MM.1S (cell line): ENCODE measurements around the gene INSRR.

ENCODE experiments used
- DNase-seq: peaks from one replicate; pipeline ENCODE4 v3.0.0-alpha.2; 2015
- H2AFZ ChIP-seq: fragments of 300-600 bp; sonication (generic); 2 replicates; pipeline ENCODE4 v1.6.0; 2016; ENCODE audit warnings: antibody characterized with exemption, low read length
- H3F3A ChIP-seq: fragments of 300-600 bp; sonication (generic); 2 replicates; pipeline ENCODE4 v1.6.1; 2016; ENCODE audit warnings: mild to moderate bottlenecking, antibody characterized with exemption, low read length, moderate library complexity, mixed read lengths; ENCODE audit not compliant: insufficient read depth
- H3K27ac ChIP-seq: fragments of 300-600 bp; sonication (generic); 2 replicates; pipeline ENCODE4 v1.5.1; 2016; ENCODE audit warnings: mild to moderate bottlenecking, low read length
- H3K27me3 ChIP-seq: fragments of 300-600 bp; sonication (generic); replicated peaks from 2 replicates; pipeline ENCODE4 v1.6.0; 2016; ENCODE audit warnings: low read length; ENCODE audit not compliant: insufficient read depth
- H3K36me3 ChIP-seq: fragments of 300-600 bp; sonication (generic); replicated peaks from 2 replicates; pipeline ENCODE4 v1.6.1; 2016; ENCODE audit warnings: mild to moderate bottlenecking, low read length, mixed read lengths; ENCODE audit not compliant: insufficient read depth
- H3K4me1 ChIP-seq: fragments of 300-600 bp; sonication (generic); 2 replicates; pipeline ENCODE4 v1.6.1; 2016; ENCODE audit warnings: low read length, mixed read lengths
- H3K4me2 ChIP-seq: fragments of 300-600 bp; sonication (generic); 2 replicates; pipeline ENCODE4 v1.6.0; 2016; ENCODE audit warnings: low read depth, low read length
- H3K4me3 ChIP-seq: fragments of 300-600 bp; sonication (generic); 2 replicates; pipeline ENCODE4 v1.5.1; 2016; ENCODE audit warnings: low read length, mixed read lengths
- H3K79me2 ChIP-seq: fragments of 300-600 bp; sonication (generic); 2 replicates; pipeline ENCODE4 v1.6.1; 2016; ENCODE audit warnings: mixed run types, low read length, mixed read lengths
- H3K9ac ChIP-seq: fragments of 300-600 bp; sonication (generic); 2 replicates; pipeline ENCODE4 v1.6.1; 2016; ENCODE audit warnings: low read length, mixed read lengths
- H3K9me2 ChIP-seq: fragments of 300-600 bp; sonication (generic); replicated peaks from 2 replicates; pipeline ENCODE4 v1.6.1; 2016; ENCODE audit warnings: mild to moderate bottlenecking, low read length, mixed read lengths; ENCODE audit not compliant: insufficient read depth
- H3K9me3 ChIP-seq: fragments of 300-600 bp; sonication (generic); replicated peaks from 2 replicates; pipeline ENCODE4 v1.6.1; 2016; ENCODE audit warnings: mild to moderate bottlenecking, low read length, mixed read lengths; ENCODE audit not compliant: insufficient read depth
- H4K20me1 ChIP-seq: fragments of 300-600 bp; sonication (generic); 2 replicates; pipeline ENCODE4 v1.6.1; 2016; ENCODE audit warnings: mild to moderate bottlenecking, low read length, moderate library complexity, mixed read lengths; ENCODE audit not compliant: insufficient read depth
- CTCF ChIP-seq: fragments of 300-600 bp; sonication (generic); IDR thresholded peaks from 2 replicates; pipeline ENCODE4 v1.5.1; 2016; ENCODE audit warnings: antibody characterized with exemption, low read length, mixed read lengths
- EZH2 ChIP-seq: fragments of 300-600 bp; sonication (generic); optimal IDR thresholded peaks from 2 replicates; pipeline ENCODE3; 2017; ENCODE audit warnings: low read depth, mild to moderate bottlenecking, antibody characterized with exemption, low read length, mixed read lengths
- EZH2phosphoT487 ChIP-seq: fragments of 300-600 bp; sonication (generic); IDR thresholded peaks from 2 replicates; pipeline ENCODE4 v1.6.1; 2018; ENCODE audit warnings: antibody characterized with exemption, low read length

Gene INSRR

DNA sequence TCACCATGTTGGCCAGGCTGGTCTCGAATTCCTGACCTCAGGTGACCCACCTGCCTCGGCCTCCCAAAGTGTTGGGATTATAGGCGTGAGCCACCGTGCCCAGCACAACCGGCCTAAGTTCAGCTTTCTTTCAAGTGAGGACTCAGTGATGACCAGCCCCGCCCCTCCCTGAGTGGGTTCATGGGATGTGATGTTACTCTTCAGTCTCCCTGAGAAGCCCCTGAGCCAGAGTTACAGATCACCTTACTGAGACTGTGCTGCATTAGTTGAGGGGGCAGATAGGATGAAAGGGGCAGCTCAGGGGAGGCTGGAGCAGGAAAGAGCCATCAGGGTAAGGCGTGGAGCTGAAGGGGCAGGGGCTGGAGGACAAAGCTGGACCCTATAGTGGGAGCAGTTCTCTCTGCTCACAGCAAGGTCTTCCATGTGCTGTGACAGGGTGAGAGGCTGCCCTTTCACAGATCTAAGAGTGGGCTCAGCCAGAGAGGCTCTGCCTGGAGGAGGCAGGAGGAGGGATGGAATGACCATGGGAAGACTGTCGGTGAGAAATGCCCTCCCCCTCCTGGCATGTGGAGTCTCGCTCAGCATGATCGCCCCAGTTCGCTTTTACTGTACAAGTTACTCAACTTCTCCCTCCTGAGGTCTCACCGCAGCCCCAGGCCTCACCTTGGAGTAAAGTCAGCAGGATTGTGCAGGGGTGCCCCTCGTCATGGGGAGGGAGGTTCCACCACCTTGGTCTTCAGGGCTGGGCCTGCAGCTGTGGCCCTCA is 55.6 kb downstream of the INSRR start:
- Histone ChIP-seq H3K27ac (no peak overlapping the region), H4K20me1 (no peaks in the 10 kb centered on the region), H3K9me3 (no peaks in the 10 kb centered on the region), H2AFZ (no peak overlapping the region), H3K36me3 (peaks cover under 1% of the 10 kb centered on the region), H3K9ac (no peak overlapping the region), H3K4me2 (no peak overlapping the region), H3K4me1 (peaks cover 14% of the 10 kb centered on the region), H3K79me2 (no peaks in the 10 kb centered on the region), H3K27me3 (no peaks in the 10 kb centered on the region), H3K4me3 (no peak overlapping the region), H3F3A (no peaks in the 10 kb centered on the region), H3K9me2 (no peaks in the 10 kb centered on the region)
- TF ChIP-seq EZH2: no peak
- no peak for TF ChIP-seq CTCF
- no peak for DNase-seq

DNA sequence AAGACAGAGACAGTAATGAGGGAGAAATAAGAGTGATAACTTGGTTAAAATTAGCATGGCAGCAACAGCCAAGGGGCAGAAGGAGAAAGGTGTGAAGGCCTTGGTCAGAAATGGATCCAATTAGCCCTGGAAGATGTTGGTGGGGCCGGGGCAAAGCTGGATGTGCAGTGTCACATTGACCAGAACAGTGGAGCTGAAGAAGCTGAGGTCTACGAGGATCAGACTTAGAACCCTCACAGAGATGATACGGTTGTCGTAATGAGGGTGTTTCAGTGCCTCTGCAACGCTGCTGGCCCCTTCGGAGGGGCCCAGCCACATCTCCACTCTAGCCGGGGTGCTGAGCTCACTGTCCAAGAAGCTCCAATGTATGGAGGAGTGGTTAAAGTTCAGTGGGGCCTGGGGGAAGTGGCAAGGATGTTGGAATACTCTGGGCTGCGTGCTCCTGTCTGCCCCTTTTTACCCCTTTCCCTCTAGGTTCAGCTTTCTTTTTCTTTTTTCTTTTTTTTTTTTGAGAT is 56.4 kb downstream of the INSRR start:
- TF ChIP-seq CTCF: no peak
- no peak for TF ChIP-seq EZH2phosphoT487
- TF ChIP-seq EZH2: no peak
- H3K9me2 ChIP-seq: no peaks in the 10 kb centered on the region
- no peaks in the 10 kb centered on the region for H3K27me3 ChIP-seq
- H2AFZ ChIP-seq: no peak overlapping the region
- H3K79me2 ChIP-seq: 0 out of 2 replicates have a peak, but pooled peaks cover 7% of the 10 kb centered on the region
- peaks cover 14% of the 10 kb centered on the region for H3K4me1 ChIP-seq
- no peak overlapping the region for H3K27ac ChIP-seq
- H3K36me3 ChIP-seq: peaks cover 9% of the 10 kb centered on the region
- no peak overlapping the region for H3K4me3 ChIP-seq
- no peak overlapping the region for H3K9ac ChIP-seq
- no peak overlapping the region for H3K4me2 ChIP-seq
- H4K20me1 ChIP-seq: no peaks in the 10 kb centered on the region
- no peak for DNase-seq
- no peaks in the 10 kb centered on the region for H3F3A ChIP-seq
- no peaks in the 10 kb centered on the region for H3K9me3 ChIP-seq

- Histone ChIP-seq H3F3A (peaks cover 6% of the 10 kb centered on the region), H3K27me3 (no peaks in the 10 kb centered on the region)
Observed at GRCh38 chr1:156801409-156802121, 57.4 kb downstream of the INSRR start.

More at GRCh38 chr1:156801409-156802121, 57.4 kb downstream of the INSRR start:
- 0 out of 2 replicates have a peak, but pooled peaks cover 5% of the 10 kb centered on the region for H4K20me1 ChIP-seq
- H3K9me2 ChIP-seq: no peaks in the 10 kb centered on the region
- H3K4me1 ChIP-seq: peaks cover 20% of the 10 kb centered on the region
- no peak overlapping the region for H3K4me2 ChIP-seq
- no peak overlapping the region for H3K4me3 ChIP-seq
- no peak for DNase-seq
- no peaks in the 10 kb centered on the region for H3K9me3 ChIP-seq
- TF ChIP-seq CTCF (no peak), EZH2 (no peak), EZH2phosphoT487 (no peak)
- 0 out of 2 replicates have a peak, but pooled peaks cover 7% of the 10 kb centered on the region for H3K79me2 ChIP-seq
- H3K36me3 ChIP-seq: peaks cover 9% of the 10 kb centered on the region
- H3K27ac ChIP-seq: no peak overlapping the region
- H3K9ac ChIP-seq: no peak overlapping the region
- H2AFZ ChIP-seq: no peak overlapping the region
